ENCODE measurements around the gene TMEM17.

Gene TMEM17

DNA sequence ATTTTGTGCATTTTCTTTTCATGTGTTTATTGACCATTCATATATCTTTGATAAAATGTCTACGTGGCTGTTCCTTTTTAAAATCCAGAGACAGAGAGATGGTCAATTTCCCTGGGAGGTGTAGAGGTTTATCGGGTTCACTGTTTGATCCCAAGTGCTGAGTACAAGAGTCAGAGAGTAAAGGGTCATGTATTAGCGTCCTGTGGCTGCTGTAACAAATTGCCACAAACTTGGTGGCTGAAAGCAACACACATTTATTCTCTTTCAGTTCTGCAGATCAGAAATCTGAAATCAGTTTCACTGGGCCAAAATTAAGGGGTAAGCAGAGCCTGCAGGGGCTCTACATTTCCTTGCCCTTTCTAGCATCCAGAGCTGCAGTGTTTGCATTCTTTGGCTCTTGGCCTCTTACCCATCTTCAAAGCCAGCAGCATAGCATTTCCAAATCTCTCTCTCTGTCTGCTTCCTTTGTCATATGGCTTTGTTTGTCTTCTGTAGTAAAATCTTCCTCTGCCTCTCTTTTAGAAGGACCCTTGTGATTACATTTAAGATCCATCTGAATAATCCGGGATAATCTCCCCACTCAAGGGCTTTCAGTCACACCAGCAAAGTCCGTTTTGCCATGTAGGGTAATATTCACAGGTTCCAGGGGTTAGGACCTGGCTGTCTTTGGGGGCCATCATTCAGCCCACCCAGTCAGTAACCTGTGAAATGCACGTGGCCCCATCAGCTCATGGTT is 49.9 kb downstream of the TMEM17 start:
- no peak for DNase-seq (ENCODE audit: low read depth)

DNA sequence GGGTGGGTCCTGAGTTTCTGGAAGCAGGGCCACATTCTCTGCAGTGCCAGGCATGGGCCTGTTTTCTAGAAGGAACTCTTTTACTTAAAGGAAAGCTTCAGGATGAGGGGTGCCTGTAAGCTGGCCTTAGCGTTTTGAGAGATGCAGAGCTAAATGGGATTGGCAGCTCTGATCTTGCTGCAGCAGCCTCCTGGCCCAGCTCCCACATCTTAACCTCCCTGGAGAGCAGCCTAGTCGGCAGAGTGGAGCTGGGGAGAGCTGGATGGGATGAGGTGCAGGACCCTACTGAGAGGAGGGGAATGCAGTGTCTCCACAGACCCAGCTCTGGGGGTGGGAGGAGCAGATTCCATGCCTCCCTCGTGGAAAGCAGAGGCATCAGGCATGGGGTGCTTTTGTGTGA is 52.0 kb downstream of the TMEM17 start:
- DNase-seq (ENCODE audit: low read depth): no peak

DNA sequence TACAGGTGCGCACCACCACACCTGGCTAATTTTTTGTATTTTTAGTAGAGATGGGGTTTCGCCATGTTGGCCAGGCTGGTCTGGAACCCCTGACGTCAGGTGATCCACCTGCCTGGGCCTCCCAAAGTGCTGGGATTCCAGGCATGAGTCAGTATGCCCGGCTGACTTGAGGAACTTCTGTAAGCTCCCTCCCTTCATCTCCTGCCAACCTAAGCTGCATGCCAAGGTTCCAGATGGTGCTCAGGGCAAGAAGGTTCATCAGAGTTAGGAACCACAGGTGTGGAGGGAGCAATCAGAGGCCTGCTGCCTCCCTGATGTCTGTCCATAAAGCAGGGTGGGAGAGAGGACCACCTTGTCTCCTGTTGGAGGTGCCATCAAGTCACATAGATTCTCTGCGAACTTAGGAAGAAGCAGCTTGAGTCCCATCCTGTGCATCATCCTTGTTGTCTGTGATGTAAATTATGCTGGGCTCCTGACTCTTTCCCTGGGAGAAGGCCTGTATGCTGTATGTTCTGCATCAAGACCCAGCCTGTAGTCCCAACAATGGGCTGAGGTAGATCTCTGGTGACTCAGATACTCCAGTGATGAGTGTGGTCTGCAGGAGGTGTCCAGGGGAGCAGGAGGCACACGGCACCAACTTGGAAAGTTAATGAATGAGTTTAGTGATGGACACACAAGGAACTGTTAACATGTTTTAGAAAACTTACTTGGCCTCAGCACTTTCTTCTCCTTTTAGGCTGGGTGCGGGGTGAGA is 53.1 kb downstream of the TMEM17 start:
- DNase-seq (ENCODE audit: low read depth): no peak

DNA sequence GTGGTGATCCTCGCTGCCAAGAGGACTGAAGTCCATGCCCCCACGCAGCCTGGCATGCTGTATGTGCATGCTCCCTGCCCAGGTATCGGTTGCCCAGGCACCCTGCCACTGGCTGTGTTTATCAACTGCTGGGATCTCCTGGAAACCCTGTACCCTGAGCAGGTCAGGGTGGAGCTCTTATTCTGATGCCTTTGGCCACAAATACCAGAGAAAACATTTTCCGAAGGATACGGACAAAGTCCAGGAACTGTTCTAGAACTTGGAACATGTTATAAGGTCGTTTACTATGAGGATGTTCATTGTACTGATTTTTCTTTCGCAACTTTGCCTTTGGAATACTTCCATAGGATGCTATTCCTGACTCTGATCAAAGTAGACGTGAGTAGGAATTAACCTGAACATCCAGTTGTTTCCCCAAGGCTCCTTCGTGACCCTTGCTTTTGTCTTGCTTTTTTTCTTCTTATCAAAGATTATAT is 55.2 kb downstream of the TMEM17 start:
- no peak for DNase-seq (ENCODE audit: low read depth)

Measured in iris pigment epithelial cell (primary cell).